Sigmoid colon (tissue), 4 donors: Measurements from ENCODE around the gene ADCK2.

ENCODE experiments used
- POLR2A ChIP-seq, 2 donors: fragments of 450-650 bp; IDR thresholded peaks; one replicate each; pipeline ENCODE4 v1.6.1; 2016; ENCODE audit warnings: antibody characterized with exemption in 2 of 2, mild to moderate bottlenecking in 2 of 2, moderate library complexity in 2 of 2
- POLR2AphosphoS5 ChIP-seq, 4 donors: sonication (generic); formaldehyde crosslinking; IDR thresholded peaks; one replicate each; pipeline ENCODE4 v1.6.1; 2017; ENCODE audit warnings: antibody characterized with exemption in 4 of 4
- TF ChIP-seq, protein P1 (sequence below), 4 experiments: fragments of 450-650 bp in 3 of 4; fragments of 200-600 bp in 1 of 4; IDR thresholded peaks; one replicate each; pipeline ENCODE4 v1.5.1; 2016 to 2019; ENCODE audit warnings: antibody characterized with exemption in 4 of 4, mild to moderate bottlenecking in 3 of 4, moderate library complexity in 2 of 4

DNA sequence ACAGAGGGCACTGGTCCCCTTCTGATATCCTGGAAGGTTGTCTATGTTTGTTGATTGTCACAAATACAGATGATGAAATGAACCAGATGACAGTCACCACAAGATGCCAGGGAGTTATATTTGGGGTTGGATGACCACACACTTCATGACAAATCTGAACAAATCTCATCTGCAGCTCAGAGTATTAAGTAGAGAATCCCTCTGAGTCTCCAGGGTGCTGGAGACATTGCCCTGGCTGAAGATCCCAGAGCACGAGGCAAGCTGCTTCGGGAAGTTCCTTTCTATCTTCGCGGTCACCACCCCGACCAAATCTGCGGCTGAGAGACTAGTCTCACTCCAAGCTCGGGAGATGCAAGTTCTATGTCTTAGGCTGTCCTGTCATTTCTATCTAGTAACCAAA, 41.1 kb upstream of the ADCK2 start:
- TF ChIP-seq, protein P1, sequence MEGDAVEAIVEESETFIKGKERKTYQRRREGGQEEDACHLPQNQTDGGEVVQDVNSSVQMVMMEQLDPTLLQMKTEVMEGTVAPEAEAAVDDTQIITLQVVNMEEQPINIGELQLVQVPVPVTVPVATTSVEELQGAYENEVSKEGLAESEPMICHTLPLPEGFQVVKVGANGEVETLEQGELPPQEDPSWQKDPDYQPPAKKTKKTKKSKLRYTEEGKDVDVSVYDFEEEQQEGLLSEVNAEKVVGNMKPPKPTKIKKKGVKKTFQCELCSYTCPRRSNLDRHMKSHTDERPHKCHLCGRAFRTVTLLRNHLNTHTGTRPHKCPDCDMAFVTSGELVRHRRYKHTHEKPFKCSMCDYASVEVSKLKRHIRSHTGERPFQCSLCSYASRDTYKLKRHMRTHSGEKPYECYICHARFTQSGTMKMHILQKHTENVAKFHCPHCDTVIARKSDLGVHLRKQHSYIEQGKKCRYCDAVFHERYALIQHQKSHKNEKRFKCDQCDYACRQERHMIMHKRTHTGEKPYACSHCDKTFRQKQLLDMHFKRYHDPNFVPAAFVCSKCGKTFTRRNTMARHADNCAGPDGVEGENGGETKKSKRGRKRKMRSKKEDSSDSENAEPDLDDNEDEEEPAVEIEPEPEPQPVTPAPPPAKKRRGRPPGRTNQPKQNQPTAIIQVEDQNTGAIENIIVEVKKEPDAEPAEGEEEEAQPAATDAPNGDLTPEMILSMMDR (IDR thresholded peaks at IDR 0.05) = no peak
- TF ChIP-seq POLR2A (IDR thresholded peaks at IDR 0.05) (no peak), POLR2AphosphoS5 (IDR thresholded peaks at IDR 0.05) (no peak)
